ENCODE data around the gene HSPB1.
"Not testable (repeated sequence)": the region's sequence is repeated elsewhere in the genome, so short reads cannot be mapped to it uniquely, and the experiment has no call there.

The HSPB1 gene

GRCh38 chr7:76267107-76267893, 35.2 kb upstream of the HSPB1 start:
- H3K9me3 ChIP-seq (ENCODE audit: control insufficient read depth, low read length): no peaks in the 10 kb centered on the region
- H3K4me1 ChIP-seq (ENCODE audit: control insufficient read depth, insufficient read depth, low read length, poor library complexity, severe bottlenecking): peaks cover 6% of the 10 kb centered on the region
- no peaks in the 10 kb centered on the region for H3K36me3 ChIP-seq (ENCODE audit: control insufficient read depth, insufficient read depth, low read length)
- DNase-seq: no peak
- H3K27me3 ChIP-seq (replicated peaks; ENCODE audit: control insufficient read depth, insufficient read depth, low read length, poor library complexity, severe bottlenecking): peaks cover 13% of the 10 kb centered on the region
- no peak overlapping the region for H3K27ac ChIP-seq (ENCODE audit: insufficient read depth, low read length, poor library complexity, severe bottlenecking)
- no peak overlapping the region for H3K4me3 ChIP-seq (ENCODE audit: insufficient read depth, low read depth, low read length, poor library complexity, severe bottlenecking)

GRCh38 chr7:76267894-76268183, 34.6 kb upstream of the HSPB1 start:
- Histone ChIP-seq H3K27me3 (replicated peaks; ENCODE audit: control insufficient read depth, insufficient read depth, low read length, poor library complexity, severe bottlenecking) (peaks cover 13% of the 10 kb centered on the region), H3K4me1 (ENCODE audit: control insufficient read depth, insufficient read depth, low read length, poor library complexity, severe bottlenecking) (peaks cover 6% of the 10 kb centered on the region), H3K4me3 (ENCODE audit: insufficient read depth, low read depth, low read length, poor library complexity, severe bottlenecking) (no peak overlapping the region), H3K27ac (ENCODE audit: insufficient read depth, low read length, poor library complexity, severe bottlenecking) (no peak overlapping the region), H3K36me3 (ENCODE audit: control insufficient read depth, insufficient read depth, low read length) (no peaks in the 10 kb centered on the region), H3K9me3 (ENCODE audit: control insufficient read depth, low read length) (no peaks in the 10 kb centered on the region)
- no peak for DNase-seq

GRCh38 chr7:76268376-76268775, 34.1 kb upstream of the HSPB1 start:
- Histone ChIP-seq H3K4me3 (ENCODE audit: insufficient read depth, low read depth, low read length, poor library complexity, severe bottlenecking) (no peak overlapping the region), H3K4me1 (ENCODE audit: control insufficient read depth, insufficient read depth, low read length, poor library complexity, severe bottlenecking) (peaks cover 6% of the 10 kb centered on the region), H3K27me3 (replicated peaks; ENCODE audit: control insufficient read depth, insufficient read depth, low read length, poor library complexity, severe bottlenecking) (peaks cover 13% of the 10 kb centered on the region), H3K9me3 (ENCODE audit: control insufficient read depth, low read length) (no peaks in the 10 kb centered on the region), H3K27ac (ENCODE audit: insufficient read depth, low read length, poor library complexity, severe bottlenecking) (no peak overlapping the region), H3K36me3 (ENCODE audit: control insufficient read depth, insufficient read depth, low read length) (no peaks in the 10 kb centered on the region)
- no peak for DNase-seq

- Histone ChIP-seq H3K36me3 (ENCODE audit: control insufficient read depth, insufficient read depth, low read length) (no peaks in the 10 kb centered on the region), H3K27ac (ENCODE audit: insufficient read depth, low read length, poor library complexity, severe bottlenecking) (no peak overlapping the region), H3K27me3 (replicated peaks; ENCODE audit: control insufficient read depth, insufficient read depth, low read length, poor library complexity, severe bottlenecking) (peaks cover 17% of the 10 kb centered on the region), H3K4me1 (ENCODE audit: control insufficient read depth, insufficient read depth, low read length, poor library complexity, severe bottlenecking) (peaks cover 6% of the 10 kb centered on the region), H3K9me3 (ENCODE audit: control insufficient read depth, low read length) (no peaks in the 10 kb centered on the region), H3K4me3 (ENCODE audit: insufficient read depth, low read depth, low read length, poor library complexity, severe bottlenecking) (no peak overlapping the region)
- no peak for DNase-seq
These were observed 32.6 kb upstream of the HSPB1 start for GRCh38 chr7:76269895-76270294.

- H3K9me3 ChIP-seq (ENCODE audit: control insufficient read depth, low read length); DNase-seq; H3K4me1 ChIP-seq (ENCODE audit: control insufficient read depth, insufficient read depth, low read length, poor library complexity, severe bottlenecking); H3K36me3 ChIP-seq (ENCODE audit: control insufficient read depth, insufficient read depth, low read length); H3K27ac ChIP-seq (ENCODE audit: insufficient read depth, low read length, poor library complexity, severe bottlenecking); H3K4me3 ChIP-seq (ENCODE audit: insufficient read depth, low read depth, low read length, poor library complexity, severe bottlenecking): not testable (repeated sequence)
- H3K27me3 ChIP-seq (replicated peaks; ENCODE audit: control insufficient read depth, insufficient read depth, low read length, poor library complexity, severe bottlenecking): peaks cover 20% of the 10 kb centered on the region
These were observed 31.1 kb upstream of the HSPB1 start for GRCh38 chr7:76271384-76271783.

GRCh38 chr7:76272142-76272541, 30.3 kb upstream of the HSPB1 start:
- H3K36me3 ChIP-seq (ENCODE audit: control insufficient read depth, insufficient read depth, low read length): no peaks in the 10 kb centered on the region
- peaks cover under 1% of the 10 kb centered on the region for H3K4me1 ChIP-seq (ENCODE audit: control insufficient read depth, insufficient read depth, low read length, poor library complexity, severe bottlenecking)
- no peak for DNase-seq
- H3K4me3 ChIP-seq (ENCODE audit: insufficient read depth, low read depth, low read length, poor library complexity, severe bottlenecking): no peak overlapping the region
- H3K27me3 ChIP-seq (replicated peaks; ENCODE audit: control insufficient read depth, insufficient read depth, low read length, poor library complexity, severe bottlenecking): peaks cover 14% of the 10 kb centered on the region
- no peaks in the 10 kb centered on the region for H3K9me3 ChIP-seq (ENCODE audit: control insufficient read depth, low read length)
- no peak overlapping the region for H3K27ac ChIP-seq (ENCODE audit: insufficient read depth, low read length, poor library complexity, severe bottlenecking)

- Histone ChIP-seq H3K27ac (ENCODE audit: insufficient read depth, low read length, poor library complexity, severe bottlenecking) (no peak overlapping the region), H3K4me3 (ENCODE audit: insufficient read depth, low read depth, low read length, poor library complexity, severe bottlenecking) (no peak overlapping the region), H3K27me3 (replicated peaks; ENCODE audit: control insufficient read depth, insufficient read depth, low read length, poor library complexity, severe bottlenecking) (peaks cover 12% of the 10 kb centered on the region), H3K9me3 (ENCODE audit: control insufficient read depth, low read length) (no peaks in the 10 kb centered on the region), H3K4me1 (ENCODE audit: control insufficient read depth, insufficient read depth, low read length, poor library complexity, severe bottlenecking) (no peaks in the 10 kb centered on the region), H3K36me3 (ENCODE audit: control insufficient read depth, insufficient read depth, low read length) (no peaks in the 10 kb centered on the region)
- no peak for DNase-seq
These were observed 29.5 kb upstream of the HSPB1 start for GRCh38 chr7:76272851-76273497.

GRCh38 chr7:76273503-76273902, 29.0 kb upstream of the HSPB1 start:
- H3K36me3 ChIP-seq (ENCODE audit: control insufficient read depth, insufficient read depth, low read length): no peaks in the 10 kb centered on the region

GRCh38 chr7:76278540-76278939, 23.9 kb upstream of the HSPB1 start:
- Histone ChIP-seq H3K4me3 (ENCODE audit: insufficient read depth, low read depth, low read length, poor library complexity, severe bottlenecking) (no peak overlapping the region), H3K27ac (ENCODE audit: insufficient read depth, low read length, poor library complexity, severe bottlenecking) (no peak overlapping the region), H3K4me1 (ENCODE audit: control insufficient read depth, insufficient read depth, low read length, poor library complexity, severe bottlenecking) (peaks cover 8% of the 10 kb centered on the region), H3K36me3 (ENCODE audit: control insufficient read depth, insufficient read depth, low read length) (no peaks in the 10 kb centered on the region), H3K27me3 (replicated peaks; ENCODE audit: control insufficient read depth, insufficient read depth, low read length, poor library complexity, severe bottlenecking) (peaks cover 22% of the 10 kb centered on the region), H3K9me3 (ENCODE audit: control insufficient read depth, low read length) (no peaks in the 10 kb centered on the region)
- no peak for DNase-seq

More at GRCh38 chr7:76273503-76273902, 29.0 kb upstream of the HSPB1 start:
- no peak for DNase-seq
- H3K4me1 ChIP-seq (ENCODE audit: control insufficient read depth, insufficient read depth, low read length, poor library complexity, severe bottlenecking): no peaks in the 10 kb centered on the region
- H3K27me3 ChIP-seq (replicated peaks; ENCODE audit: control insufficient read depth, insufficient read depth, low read length, poor library complexity, severe bottlenecking): peaks cover 10% of the 10 kb centered on the region
- no peak overlapping the region for H3K27ac ChIP-seq (ENCODE audit: insufficient read depth, low read length, poor library complexity, severe bottlenecking)
- no peak overlapping the region for H3K4me3 ChIP-seq (ENCODE audit: insufficient read depth, low read depth, low read length, poor library complexity, severe bottlenecking)
- no peaks in the 10 kb centered on the region for H3K9me3 ChIP-seq (ENCODE audit: control insufficient read depth, low read length)

GRCh38 chr7:76280408-76280807, 22.1 kb upstream of the HSPB1 start:
- H3K27me3 ChIP-seq (replicated peaks; ENCODE audit: control insufficient read depth, insufficient read depth, low read length, poor library complexity, severe bottlenecking): peaks cover 18% of the 10 kb centered on the region
- H3K4me3 ChIP-seq (ENCODE audit: insufficient read depth, low read depth, low read length, poor library complexity, severe bottlenecking): no peak overlapping the region

More at GRCh38 chr7:76280408-76280807, 22.1 kb upstream of the HSPB1 start:
- Histone ChIP-seq H3K36me3 (ENCODE audit: control insufficient read depth, insufficient read depth, low read length) (no peaks in the 10 kb centered on the region), H3K27ac (ENCODE audit: insufficient read depth, low read length, poor library complexity, severe bottlenecking) (no peak overlapping the region), H3K4me1 (ENCODE audit: control insufficient read depth, insufficient read depth, low read length, poor library complexity, severe bottlenecking) (peaks cover 8% of the 10 kb centered on the region), H3K9me3 (ENCODE audit: control insufficient read depth, low read length) (no peaks in the 10 kb centered on the region)
- no peak for DNase-seq

Data from effector memory CD4-positive, alpha-beta T cell (primary cell).